Coronary artery (tissue), 2 donors: ENCODE results near the gene DOHH.

Source experiments
- DNase-seq: peaks from one replicate; pipeline ENCODE4 v3.0.0-alpha.2; 2017; ENCODE audit warnings: low spot score
- H3K27ac ChIP-seq, 2 donors: fragments of 200-600 bp; sonication (generic); one replicate each; pipeline ENCODE4 v1.5.1; 2016 to 2019
- H3K4me3 ChIP-seq: fragments of 200-600 bp; sonication (generic); 2 replicates; pipeline ENCODE4 v1.5.1; 2016; ENCODE audit warnings: mild to moderate bottlenecking, moderate library complexity
- TF ChIP-seq, protein P1 (sequence below): fragments of 200-600 bp; sonication (generic); IDR thresholded peaks from one replicate; pipeline ENCODE4 v1.5.1; 2019; ENCODE audit warnings: antibody characterized with exemption

The DOHH gene

DNA sequence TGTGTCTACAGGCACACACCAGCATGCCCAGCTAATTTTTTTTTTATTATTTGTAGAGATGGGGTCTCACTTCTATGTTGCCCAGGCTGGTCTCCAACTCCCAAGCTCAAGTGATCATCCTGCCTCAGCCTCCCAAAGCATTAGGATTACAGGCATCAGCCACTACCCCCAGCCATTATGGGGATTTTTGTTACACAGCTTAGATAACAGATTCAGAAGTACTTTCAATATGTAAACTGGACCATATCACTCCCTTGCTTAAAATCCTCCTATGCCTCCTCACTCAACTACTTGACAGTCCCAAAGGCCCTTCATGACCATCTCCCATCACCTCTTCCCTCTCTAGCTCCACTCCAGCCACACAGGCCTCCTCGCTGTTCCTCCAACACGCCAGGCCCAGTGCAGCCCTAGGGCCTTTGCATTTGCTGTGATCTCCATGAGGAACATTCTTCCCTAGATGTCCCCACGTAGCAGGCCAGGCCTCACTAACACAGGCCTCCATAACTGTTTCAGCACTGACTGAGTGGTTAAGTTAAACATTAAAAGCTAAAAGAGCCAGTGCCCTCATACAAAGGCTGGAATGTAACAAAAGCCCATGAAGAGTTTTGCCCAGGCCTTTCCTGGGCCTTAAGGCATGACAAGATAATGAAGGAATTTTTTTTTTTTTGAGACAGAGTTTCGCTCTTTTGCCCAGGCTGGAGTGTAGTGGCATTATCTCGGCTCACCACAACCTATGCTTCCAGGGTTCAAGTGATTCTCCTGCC lies 2.5 kb downstream of the DOHH start:
- DNase-seq = no peak
- TF ChIP-seq, protein P1, sequence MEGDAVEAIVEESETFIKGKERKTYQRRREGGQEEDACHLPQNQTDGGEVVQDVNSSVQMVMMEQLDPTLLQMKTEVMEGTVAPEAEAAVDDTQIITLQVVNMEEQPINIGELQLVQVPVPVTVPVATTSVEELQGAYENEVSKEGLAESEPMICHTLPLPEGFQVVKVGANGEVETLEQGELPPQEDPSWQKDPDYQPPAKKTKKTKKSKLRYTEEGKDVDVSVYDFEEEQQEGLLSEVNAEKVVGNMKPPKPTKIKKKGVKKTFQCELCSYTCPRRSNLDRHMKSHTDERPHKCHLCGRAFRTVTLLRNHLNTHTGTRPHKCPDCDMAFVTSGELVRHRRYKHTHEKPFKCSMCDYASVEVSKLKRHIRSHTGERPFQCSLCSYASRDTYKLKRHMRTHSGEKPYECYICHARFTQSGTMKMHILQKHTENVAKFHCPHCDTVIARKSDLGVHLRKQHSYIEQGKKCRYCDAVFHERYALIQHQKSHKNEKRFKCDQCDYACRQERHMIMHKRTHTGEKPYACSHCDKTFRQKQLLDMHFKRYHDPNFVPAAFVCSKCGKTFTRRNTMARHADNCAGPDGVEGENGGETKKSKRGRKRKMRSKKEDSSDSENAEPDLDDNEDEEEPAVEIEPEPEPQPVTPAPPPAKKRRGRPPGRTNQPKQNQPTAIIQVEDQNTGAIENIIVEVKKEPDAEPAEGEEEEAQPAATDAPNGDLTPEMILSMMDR = no peak

DNA sequence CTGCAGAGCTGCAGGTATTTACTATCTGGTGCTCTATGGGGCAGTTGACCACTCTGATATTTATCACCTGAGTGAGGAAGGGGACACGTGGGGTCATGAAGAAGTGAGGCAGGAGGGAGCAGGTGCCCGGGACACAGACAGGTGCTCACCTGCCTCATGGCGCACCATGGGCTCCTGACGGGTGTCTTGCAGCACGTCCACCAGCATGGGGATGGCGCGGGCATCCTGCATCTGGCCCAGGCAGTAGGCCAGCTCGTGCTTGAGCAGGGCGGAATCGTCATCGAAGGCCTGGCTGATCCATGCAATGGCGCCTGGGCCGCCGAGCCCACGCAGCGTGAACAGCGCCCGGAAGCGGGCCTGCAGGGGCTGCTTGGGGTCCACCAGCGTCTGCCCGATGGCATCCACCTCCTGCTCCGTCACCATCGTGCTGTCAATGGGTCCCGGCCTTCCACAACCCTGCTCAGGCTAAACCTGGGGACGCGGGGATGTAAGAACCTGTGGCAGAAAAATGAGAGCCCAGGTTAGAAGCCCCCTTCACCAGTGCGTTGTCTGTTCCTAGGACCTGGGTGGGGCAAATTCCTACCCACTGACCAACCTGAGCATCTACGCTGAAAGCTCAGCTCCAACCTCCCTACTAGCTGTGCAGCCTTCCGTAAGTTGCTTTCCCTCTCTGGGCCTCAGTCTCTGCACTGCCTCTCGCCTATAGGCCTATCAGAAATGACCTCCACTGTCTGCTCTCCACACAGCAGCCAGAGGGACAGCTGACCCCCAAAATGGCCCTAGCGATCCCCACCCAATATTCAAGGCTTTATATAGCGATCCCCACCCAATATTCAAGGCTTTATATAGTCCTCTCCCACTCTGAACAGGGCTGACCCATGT lies 3.8 kb downstream of the DOHH start:
- Histone ChIP-seq H3K27ac (no peak overlapping the region), H3K4me3 (no peak overlapping the region)
- no peak for DNase-seq
- TF ChIP-seq, protein P1 = no peak

More for the DNA sequence above, 2.5 kb downstream of the DOHH start:
- no peak overlapping the region for H3K4me3 ChIP-seq
- no peak overlapping the region for H3K27ac ChIP-seq

DNA sequence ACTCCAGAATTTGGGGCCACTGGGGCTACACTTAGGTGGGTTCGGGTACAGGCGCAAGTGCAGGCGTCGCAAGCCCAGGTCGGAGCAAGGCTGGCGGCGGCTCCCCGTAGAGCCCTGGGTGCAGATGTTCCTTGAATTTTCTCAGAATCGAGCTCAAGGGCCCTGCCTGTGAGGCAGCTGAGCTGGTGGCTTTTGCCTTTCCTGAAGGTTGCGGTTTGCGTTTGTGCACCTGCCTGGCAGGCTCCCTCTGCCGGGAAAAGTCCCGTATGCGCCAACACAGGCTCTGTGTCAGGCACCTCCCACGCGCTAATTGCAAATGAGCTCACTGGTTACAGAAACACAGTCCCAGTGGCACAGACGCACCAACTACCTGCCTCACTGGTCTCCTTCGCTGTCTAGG lies 5.9 kb downstream of the DOHH start:
- no peak overlapping the region for H3K27ac ChIP-seq
- no peak for DNase-seq
- H3K4me3 ChIP-seq = no peak overlapping the region
- TF ChIP-seq, protein P1 = no peak

DNA sequence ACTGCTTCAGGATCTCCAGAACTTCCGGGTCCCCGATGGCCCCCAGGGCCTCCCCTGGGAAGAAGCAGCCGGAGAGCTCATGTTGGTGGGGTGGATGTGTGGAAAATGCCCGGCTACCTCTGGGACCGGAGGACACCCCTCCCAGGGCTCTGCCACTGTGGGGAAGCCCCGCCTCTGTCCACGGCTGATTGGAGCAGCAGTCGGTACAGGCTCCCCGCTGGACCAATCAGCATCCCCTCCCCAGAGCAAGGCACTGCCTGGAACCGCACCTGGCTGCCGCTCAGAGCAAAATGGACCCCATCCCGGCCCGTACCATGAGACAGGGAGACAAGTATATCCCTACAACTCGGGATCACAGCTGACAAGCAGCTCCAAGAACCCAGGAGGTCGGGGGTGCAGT lies 6.4 kb downstream of the DOHH start:
- Histone ChIP-seq H3K27ac (no peak overlapping the region), H3K4me3 (no peak overlapping the region)
- TF ChIP-seq, protein P1 = no peak
- no peak for DNase-seq

DNA sequence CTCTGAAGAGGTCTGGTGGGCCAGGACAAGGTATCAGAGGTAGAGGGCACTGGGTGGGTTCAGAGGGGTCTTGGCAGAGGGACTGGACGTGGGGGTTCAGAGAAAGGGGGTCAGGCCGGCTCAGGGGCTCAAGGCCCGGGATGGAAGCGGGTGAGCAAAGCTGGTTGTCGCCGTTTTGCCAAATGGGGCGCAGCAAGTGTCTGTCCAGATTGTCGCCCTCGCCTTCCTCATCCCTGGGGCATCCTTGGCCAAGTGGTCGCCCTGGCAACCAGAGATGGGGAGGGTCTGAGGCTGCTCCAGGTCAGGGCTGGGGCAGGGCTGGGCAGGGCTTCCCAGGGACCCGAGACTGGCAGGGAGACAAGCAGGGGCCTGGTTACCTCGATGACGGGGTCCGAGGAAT lies 6.8 kb downstream of the DOHH start:
- no peak for DNase-seq
- TF ChIP-seq, protein P1 = no peak
- Histone ChIP-seq H3K4me3 (no peak overlapping the region), H3K27ac (no peak overlapping the region)

DNA sequence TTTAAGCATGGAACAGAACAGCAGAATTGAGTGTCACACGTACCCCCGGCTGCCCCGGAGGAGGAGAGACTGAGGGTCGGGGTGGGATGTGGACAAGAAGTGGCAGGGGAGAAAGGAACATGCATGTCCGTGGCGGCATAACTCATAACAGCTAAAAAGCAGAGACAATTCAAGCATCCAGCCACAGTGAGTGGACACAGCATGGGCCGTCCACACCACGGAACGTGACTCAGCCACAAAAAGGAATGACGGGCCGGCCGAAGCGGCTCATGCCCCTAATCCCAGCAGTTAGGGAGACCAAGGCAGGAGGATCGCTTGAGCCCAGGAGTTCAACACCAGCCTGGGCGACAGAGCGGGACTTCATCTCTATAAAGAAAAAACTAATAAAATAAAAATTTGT lies 7.6 kb downstream of the DOHH start:
- Histone ChIP-seq H3K27ac (no peak overlapping the region), H3K4me3 (no peak overlapping the region)
- TF ChIP-seq, protein P1 = no peak
- no peak for DNase-seq
